PC-3 (cell line): ENCODE results near the gene SOX6. TPM values are rescaled to one million over a fixed set of nuclear protein-coding genes. Genes with fewer than 3 reads are reported as not detected.

Source experiments
- ATAC-seq: fragments of 200-7000 bp; cut with Tn5 transposase; 2 replicates; pipeline ENCODE4 v1.9.1; 2020; ENCODE audit warnings: mild to moderate bottlenecking, moderate library complexity
- BruUV-seq: library from RNA; stranded (reverse); fragments of 400-500 nt; replicated peaks from 2 replicates; lab custom pipeline; 2021; lab: Mats Ljungman, UMichigan
- CTCF ChIA-PET: fragments of 300-600 bp; sonication (Branson Sonifier 250); formaldehyde crosslinking; loops from one replicate; lab custom pipeline; 2022; ENCODE audit warnings: antibody characterized with exemption; lab: Charles Lee
- POLR2A ChIA-PET: fragments of 300-600 bp; sonication (Branson Sonifier 250); formaldehyde crosslinking; loops from one replicate; lab custom pipeline; 2022; ENCODE audit warnings: antibody characterized with exemption; ENCODE audit not compliant: unreplicated experiment; lab: Charles Lee
- DNase-seq: peaks from one replicate; pipeline ENCODE4 v3.0.0-alpha.2; 2015
- H2AFZ ChIP-seq: fragments of 300-600 bp; sonication (generic); 2 replicates; pipeline ENCODE4 v1.6.0; 2016; ENCODE audit warnings: antibody characterized with exemption, low read length
- H3F3A ChIP-seq: fragments of 300-600 bp; sonication (generic); one replicate; pipeline ENCODE4 v1.6.0; 2017; ENCODE audit warnings: antibody characterized with exemption, low read length, control low read depth, mild to moderate bottlenecking; ENCODE audit not compliant: unreplicated experiment
- H3K27ac ChIP-seq: fragments of 300-600 bp; sonication (generic); 2 replicates; pipeline ENCODE4 v1.5.1; 2016; ENCODE audit warnings: mild to moderate bottlenecking, low read length
- H3K27me3 ChIP-seq: fragments of 300-600 bp; sonication (generic); 2 replicates; pipeline ENCODE4 v1.6.1; 2016; ENCODE audit warnings: low read length, mixed read lengths
- H3K36me3 ChIP-seq: fragments of 300-600 bp; sonication (generic); 2 replicates; pipeline ENCODE4 v1.6.1; 2016; ENCODE audit warnings: low read depth, mixed run types, low read length, mixed read lengths
- H3K4me1 ChIP-seq: fragments of 300-600 bp; sonication (generic); 2 replicates; pipeline ENCODE4 v1.5.1; 2016; ENCODE audit warnings: low read length; ENCODE audit not compliant: insufficient read depth
- H3K4me2 ChIP-seq: fragments of 300-600 bp; sonication (generic); 2 replicates; pipeline ENCODE4 v1.6.0; 2016; ENCODE audit warnings: low read length
- H3K4me3 ChIP-seq: fragments of 300-600 bp; sonication (generic); 2 replicates; pipeline ENCODE4 v1.5.1; 2016; ENCODE audit warnings: mild to moderate bottlenecking, low read length, mixed read lengths
- H3K79me2 ChIP-seq: fragments of 300-600 bp; sonication (generic); 2 replicates; pipeline ENCODE4 v1.6.1; 2017; ENCODE audit warnings: low read length, mixed read lengths
- H3K9ac ChIP-seq: fragments of 300-600 bp; sonication (generic); 2 replicates; pipeline ENCODE4 v1.6.0; 2016; ENCODE audit warnings: mild to moderate bottlenecking, low read length
- H3K9me2 ChIP-seq: fragments of 300-600 bp; sonication (generic); replicated peaks from 2 replicates; pipeline ENCODE4 v1.6.1; 2016; ENCODE audit warnings: mixed run types, low read length, mixed read lengths
- H3K9me3 ChIP-seq: fragments of 300-600 bp; sonication (generic); 2 replicates; pipeline ENCODE4 v1.6.1; 2016; ENCODE audit warnings: low read length, mixed read lengths
- H4K20me1 ChIP-seq: fragments of 300-600 bp; sonication (generic); 2 replicates; pipeline ENCODE4 v1.6.1; 2016; ENCODE audit warnings: low read length, mixed read lengths
- EZH2 ChIP-seq: fragments of 300-600 bp; sonication (generic); IDR thresholded peaks from one replicate; pipeline ENCODE4 v1.6.1; 2017; ENCODE audit warnings: antibody characterized with exemption, mild to moderate bottlenecking, low read length; ENCODE audit not compliant: unreplicated experiment
- EZH2phosphoT487 ChIP-seq: fragments of 300-600 bp; sonication (generic); IDR thresholded peaks from 2 replicates; pipeline ENCODE4 v1.6.1; 2018; ENCODE audit warnings: mild to moderate bottlenecking, antibody characterized with exemption, low read length, borderline replicate concordance
- intact Hi-C: fragments of 100-400 bp; cut with micrococcal nuclease; formaldehyde crosslinking; loops from 2 replicates; pipeline ENCODE4 v1.9.0; 2023
- total RNA-seq: library from RNA; depleted of rRNA; stranded (reverse); fragments of >200 nt; gene quantifications from 2 replicates; pipeline ENCODE4 v1.2.3, GENCODE V29; 2014
- TF ChIP-seq, protein P1 (sequence below): fragments of 300-600 bp; sonication (generic); conservative IDR thresholded peaks from 2 replicates; pipeline ENCODE4 v1.5.1; 2017; ENCODE audit warnings: antibody characterized with exemption, low read depth, mild to moderate bottlenecking, low read length

The SOX6 gene
- total RNA-seq, 1 experiment from 2014 or later: not detected

DNA sequence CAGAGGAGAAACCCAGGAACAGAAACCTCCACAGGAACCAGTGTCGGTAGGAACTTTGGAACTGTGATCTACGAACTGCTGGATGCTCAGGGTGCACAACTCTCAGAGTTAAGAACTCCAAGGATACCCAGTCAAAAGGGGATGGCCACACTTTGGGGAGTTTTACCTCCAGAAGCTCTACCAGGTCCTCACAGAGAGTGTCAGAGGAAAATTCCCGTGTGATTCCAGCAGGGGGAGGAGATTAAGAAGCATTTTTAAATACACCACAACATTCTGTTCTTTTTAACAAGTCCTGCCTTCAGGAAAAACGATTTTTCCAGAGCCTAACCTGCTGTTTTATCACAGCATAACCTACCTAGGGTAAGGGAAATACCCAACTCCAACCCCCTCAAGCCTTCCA, 104.0 kb downstream of the SOX6 start:
- no peaks in the 10 kb centered on the region for H3K36me3 ChIP-seq
- DNase-seq: peak; percentile 16
- intact Hi-C loops: no loop called here
- H3F3A ChIP-seq: no peaks in the 10 kb centered on the region
- no peak overlapping the region for H3K4me3 ChIP-seq
- no peak overlapping the region for H3K27ac ChIP-seq
- H2AFZ ChIP-seq: no peak overlapping the region
- no peaks in the 10 kb centered on the region for H3K27me3 ChIP-seq
- TF ChIP-seq, protein P1, sequence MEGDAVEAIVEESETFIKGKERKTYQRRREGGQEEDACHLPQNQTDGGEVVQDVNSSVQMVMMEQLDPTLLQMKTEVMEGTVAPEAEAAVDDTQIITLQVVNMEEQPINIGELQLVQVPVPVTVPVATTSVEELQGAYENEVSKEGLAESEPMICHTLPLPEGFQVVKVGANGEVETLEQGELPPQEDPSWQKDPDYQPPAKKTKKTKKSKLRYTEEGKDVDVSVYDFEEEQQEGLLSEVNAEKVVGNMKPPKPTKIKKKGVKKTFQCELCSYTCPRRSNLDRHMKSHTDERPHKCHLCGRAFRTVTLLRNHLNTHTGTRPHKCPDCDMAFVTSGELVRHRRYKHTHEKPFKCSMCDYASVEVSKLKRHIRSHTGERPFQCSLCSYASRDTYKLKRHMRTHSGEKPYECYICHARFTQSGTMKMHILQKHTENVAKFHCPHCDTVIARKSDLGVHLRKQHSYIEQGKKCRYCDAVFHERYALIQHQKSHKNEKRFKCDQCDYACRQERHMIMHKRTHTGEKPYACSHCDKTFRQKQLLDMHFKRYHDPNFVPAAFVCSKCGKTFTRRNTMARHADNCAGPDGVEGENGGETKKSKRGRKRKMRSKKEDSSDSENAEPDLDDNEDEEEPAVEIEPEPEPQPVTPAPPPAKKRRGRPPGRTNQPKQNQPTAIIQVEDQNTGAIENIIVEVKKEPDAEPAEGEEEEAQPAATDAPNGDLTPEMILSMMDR: no peak; the same call in 1 of the 2 replicates
- no peak for TF ChIP-seq EZH2phosphoT487
- CTCF ChIA-PET: interaction anchor here (0.6 kb wide), 1 partner anchor 361 kb away, joined by 3 read pairs; no protein-coding TSS in a partner anchor
- POLR2A ChIA-PET: no interaction called here
- H4K20me1 ChIP-seq: no peaks in the 10 kb centered on the region
- no peaks in the 10 kb centered on the region for H3K4me1 ChIP-seq
- no peaks in the 10 kb centered on the region for H3K9me3 ChIP-seq
- H3K79me2 ChIP-seq: no peaks in the 10 kb centered on the region
- no peak overlapping the region for H3K4me2 ChIP-seq
- H3K9me2 ChIP-seq: no peaks in the 10 kb centered on the region
- no TSS peak for BruUV-seq
- H3K9ac ChIP-seq: no peak overlapping the region
- ATAC-seq: no peak

GRCh38 chr11:16248248-16248647, 108.1 kb downstream of the SOX6 start:
- no peak overlapping the region for H3K4me3 ChIP-seq
- ChIA-PET CTCF (no interaction called here), POLR2A (no interaction called here)
- H3K9me3 ChIP-seq: no peaks in the 10 kb centered on the region
- no peak overlapping the region for H2AFZ ChIP-seq
- no peaks in the 10 kb centered on the region for H3K4me1 ChIP-seq
- H3K9me2 ChIP-seq: no peaks in the 10 kb centered on the region
- H3K27ac ChIP-seq: no peak overlapping the region
- ATAC-seq: no peak
- no peak overlapping the region for H3K4me2 ChIP-seq
- intact Hi-C loops: no loop called here
- BruUV-seq: no TSS peak
- H3K36me3 ChIP-seq: no peaks in the 10 kb centered on the region
- DNase-seq: no peak
- H3K9ac ChIP-seq: no peak overlapping the region
- no peaks in the 10 kb centered on the region for H3F3A ChIP-seq
- no peaks in the 10 kb centered on the region for H4K20me1 ChIP-seq
- no peaks in the 10 kb centered on the region for H3K27me3 ChIP-seq
- TF ChIP-seq EZH2phosphoT487: no peak
- TF ChIP-seq EZH2: no peak
- H3K79me2 ChIP-seq: no peaks in the 10 kb centered on the region

DNA sequence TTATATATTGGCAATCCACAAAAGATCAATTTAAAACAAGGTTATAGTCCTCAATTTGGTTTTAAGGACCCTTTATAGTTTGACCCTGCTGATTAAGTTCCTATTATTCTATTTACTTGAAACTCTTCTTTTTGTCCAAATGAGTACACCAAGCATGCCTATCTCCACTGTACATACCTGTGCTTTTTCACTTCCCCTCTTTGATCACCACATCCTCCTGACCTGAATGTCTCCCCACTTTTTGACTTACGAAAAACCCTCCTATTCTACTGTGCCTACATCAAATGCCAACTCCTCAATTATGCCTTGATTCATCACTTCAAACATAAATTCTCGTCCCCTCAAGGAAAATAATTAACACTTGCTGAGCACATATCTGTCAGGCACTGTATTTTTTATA, 113.5 kb downstream of the SOX6 start:
- no TSS peak for BruUV-seq
- Histone ChIP-seq H3K4me1 (no peaks in the 10 kb centered on the region), H3K27me3 (peaks cover 3% of the 10 kb centered on the region; the same call in 1 of the 2 replicates), H3K9ac (no peak overlapping the region), H4K20me1 (no peaks in the 10 kb centered on the region), H3K9me3 (no peaks in the 10 kb centered on the region), H3K4me3 (no peak overlapping the region), H3K27ac (no peak overlapping the region), H3K9me2 (no peaks in the 10 kb centered on the region), H3K36me3 (no peaks in the 10 kb centered on the region), H2AFZ (no peak overlapping the region), H3K79me2 (no peaks in the 10 kb centered on the region), H3F3A (no peaks in the 10 kb centered on the region), H3K4me2 (no peak overlapping the region)
- DNase-seq (no peak), ATAC-seq (no peak)
- ChIA-PET POLR2A (no interaction called here), CTCF (no interaction called here)
- intact Hi-C loops: no loop called here
- TF ChIP-seq EZH2phosphoT487 (no peak), EZH2 (no peak)
- TF ChIP-seq, protein P1: no peak
